Fibroblast of gingiva (primary cell): ENCODE measurements around the gene APBA1.
A peak's percentile ranks its signal among the peaks of the same experiment; 100 is the strongest.

Source experiments
- DNase-seq: peaks from one replicate; pipeline ENCODE4 v3.0.0-alpha.2; 2011; ENCODE audit warnings: low read depth

Gene APBA1

DNA sequence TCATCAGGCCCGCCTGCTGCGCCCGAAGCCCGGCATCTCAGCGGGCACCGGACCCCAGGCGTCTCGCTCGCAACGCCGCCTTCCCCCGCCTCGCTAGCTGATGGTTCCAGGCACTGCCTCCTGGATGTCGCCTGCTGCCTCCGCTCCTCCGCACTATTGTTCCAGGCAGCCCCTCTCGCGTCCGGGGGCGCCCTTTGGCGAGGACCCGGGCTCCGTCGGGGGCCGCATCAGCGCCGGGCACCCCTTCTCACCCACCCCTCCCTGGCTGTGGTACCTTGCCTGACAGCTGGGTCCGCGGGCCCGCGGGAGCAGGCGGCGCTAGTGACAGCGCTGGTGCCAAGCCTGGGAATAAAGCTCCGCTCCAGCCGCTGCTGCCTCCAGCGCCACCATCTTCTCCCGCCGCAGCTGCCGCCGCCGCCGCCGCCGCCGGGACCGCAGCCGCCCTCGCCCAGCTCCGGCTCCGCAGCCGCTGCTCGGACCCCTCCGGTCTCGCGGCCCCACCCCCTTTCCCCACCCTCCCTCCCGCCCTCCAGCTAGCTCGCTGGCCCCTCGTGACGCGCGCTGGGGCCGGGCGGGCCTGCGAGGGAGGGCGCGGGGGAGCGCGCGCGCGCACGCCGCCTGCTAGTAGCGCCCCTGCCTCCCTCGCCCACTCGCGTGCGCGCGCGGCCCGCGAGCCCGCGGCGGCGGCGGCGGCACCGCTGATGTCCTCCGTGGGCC is at the start of gene APBA1:
APBA1 (minus strand) TSS at position 493 of the 717 bp plus-strand sequence.
- DNase-seq: peak; percentile 70

DNA sequence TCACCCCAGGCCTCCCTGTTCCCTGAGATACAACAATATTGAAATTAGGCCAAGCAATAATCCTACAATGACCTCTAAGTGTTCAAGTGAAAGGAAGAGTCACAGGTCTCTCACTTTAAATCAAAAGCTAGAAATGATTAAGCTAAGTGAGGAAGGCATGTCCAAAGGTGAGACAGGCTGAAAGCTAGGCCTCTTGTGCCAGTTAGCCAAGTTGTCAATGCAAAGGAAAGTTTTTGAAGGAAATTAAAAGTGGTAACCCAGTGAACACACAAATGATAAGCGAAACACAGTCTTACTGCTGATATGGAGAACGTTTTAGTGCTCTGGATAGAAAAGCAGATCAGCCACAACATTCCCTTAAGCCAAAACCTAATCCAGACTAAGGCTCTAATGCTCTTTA is 47.8 kb upstream of the APBA1 start:
- no peak for DNase-seq

DNA sequence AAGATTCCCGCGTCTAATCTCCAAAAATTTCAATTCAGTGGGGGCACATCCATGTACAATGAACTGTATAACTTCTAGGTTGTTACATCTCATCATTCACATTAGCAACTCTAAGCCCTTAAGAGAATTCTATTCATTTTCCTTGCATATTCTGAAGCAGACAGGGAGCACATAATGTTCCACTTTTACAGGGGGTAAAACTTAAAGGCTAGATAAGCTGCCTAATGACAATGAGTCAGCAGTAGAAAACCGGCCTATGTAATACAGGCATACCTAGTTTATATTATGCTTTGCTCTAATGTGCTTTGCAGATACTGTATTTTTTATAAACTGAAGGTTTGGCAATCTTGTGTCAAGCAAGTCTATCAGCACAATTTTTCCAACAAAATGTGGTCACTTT is 47.2 kb upstream of the APBA1 start:
- DNase-seq: no peak

DNA sequence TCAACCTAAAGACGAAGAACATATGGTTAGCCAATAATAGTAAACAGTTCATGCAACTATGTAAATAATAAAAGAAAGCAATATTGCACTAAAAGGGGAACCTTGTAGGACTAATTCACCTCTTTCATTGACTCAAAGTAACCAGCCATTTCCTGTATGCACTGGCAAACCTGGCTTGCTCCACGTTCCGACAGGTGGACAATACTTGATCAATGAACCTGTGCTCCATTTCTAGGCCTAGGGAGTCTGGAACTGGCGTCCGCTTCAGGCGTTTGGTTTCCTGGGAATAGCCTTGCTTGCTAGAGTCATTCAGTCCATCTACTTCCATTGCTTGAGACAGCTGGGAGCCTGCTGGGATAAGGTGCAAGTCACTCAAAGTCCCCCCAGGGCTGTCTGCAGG is 46.0 kb upstream of the APBA1 start:
- no peak for DNase-seq

DNA sequence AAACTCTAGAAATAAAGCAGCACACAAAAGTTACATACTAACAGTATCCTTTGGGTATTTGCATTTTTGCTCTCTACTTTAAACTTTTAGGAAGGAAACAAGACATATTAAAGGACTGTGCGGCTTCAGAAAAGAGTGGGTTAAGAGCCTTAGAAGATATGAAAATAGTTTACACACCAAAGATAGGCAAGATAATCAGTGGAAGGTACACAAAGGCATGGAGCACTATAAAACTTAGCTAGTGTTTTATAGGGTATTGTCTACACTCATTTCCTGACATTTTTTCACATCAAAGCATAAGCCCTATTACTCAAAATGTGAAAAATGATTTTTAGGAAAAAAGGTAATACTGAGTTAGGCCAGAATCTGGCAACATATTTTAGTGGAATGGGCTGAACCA is 43.7 kb upstream of the APBA1 start:
- no peak for DNase-seq

DNA sequence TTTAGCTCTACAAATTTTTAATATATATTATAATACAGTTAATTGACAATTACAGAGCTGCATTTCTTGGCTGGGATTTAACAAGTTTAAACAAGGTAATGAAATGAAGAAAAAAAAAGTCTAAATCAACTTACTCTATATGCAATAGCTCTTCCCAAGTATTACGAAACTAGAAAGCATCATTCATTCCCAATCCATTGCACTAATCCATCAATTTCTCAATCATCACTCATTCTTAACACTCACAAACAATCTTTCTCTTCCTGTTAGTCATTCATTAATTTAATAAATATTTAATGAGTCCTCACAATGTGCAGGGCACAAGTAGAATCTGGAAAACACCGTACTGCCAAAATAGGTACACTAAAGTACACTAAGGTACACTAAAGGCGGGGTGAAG is 42.9 kb upstream of the APBA1 start:
- no peak for DNase-seq

DNA sequence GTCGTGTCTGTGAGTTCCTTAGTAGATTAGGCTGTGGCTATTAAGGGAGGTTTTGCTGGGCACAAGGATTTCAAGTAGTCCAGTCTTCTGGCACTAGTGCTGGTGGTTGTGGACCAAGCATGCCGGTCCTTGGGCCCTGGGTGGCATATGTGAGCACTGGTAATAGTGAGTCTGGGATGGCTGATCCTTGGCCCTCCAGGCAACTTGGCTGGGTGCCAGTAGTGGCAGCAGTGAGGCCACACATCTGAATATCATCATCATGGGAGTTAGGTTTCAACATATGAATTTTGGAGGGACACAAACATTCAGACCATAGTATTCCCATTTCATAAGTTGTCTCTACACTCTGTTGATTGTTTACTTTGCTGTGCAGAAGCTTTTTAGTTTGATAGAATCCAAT is 25.3 kb upstream of the APBA1 start:
- no peak for DNase-seq

DNA sequence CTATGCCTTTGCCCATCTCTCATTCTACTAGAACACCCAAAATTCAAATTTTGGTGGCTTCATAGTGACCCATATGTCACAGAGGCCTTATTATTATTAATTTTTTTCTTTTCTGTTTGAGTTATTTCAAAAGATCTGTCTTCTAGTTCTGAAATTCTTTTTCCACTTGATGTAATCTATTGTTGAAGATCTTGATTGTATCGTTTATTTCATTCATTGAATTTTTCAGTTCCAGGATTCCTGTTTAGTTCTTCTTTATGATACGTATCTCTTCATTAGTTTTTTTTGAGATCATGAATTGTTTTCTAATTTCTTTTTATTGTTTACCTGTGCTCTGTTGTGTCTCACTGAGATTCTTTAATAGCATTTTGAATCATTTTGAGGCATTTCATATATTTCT is 24.6 kb upstream of the APBA1 start:
- no peak for DNase-seq

DNA sequence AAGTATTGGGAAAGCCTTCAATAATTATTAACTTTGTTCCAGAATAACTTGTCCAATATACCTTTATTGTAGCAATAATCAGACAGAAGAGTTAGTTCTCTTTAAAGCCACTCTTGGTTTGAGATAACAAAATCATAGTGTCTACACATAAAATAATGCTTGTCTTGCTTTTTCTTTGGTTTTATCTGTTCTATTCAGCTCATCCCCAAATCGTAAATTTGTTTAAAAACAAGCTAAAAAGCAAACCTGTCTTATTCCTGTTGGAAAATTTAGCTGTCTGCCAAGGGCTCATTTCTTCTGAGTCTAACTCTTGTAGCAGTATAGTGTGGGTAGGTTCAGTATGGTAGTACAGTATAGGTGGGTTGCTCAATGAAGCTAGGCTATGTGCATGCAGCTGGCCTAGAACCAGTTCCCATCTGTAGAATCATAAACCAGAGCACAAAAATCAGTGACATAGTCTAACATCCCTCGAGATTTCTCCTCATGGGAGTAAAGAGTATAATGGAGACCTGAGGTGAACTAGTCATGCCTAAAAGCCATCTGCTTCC is 17.9 kb upstream of the APBA1 start:
- no peak for DNase-seq

DNA sequence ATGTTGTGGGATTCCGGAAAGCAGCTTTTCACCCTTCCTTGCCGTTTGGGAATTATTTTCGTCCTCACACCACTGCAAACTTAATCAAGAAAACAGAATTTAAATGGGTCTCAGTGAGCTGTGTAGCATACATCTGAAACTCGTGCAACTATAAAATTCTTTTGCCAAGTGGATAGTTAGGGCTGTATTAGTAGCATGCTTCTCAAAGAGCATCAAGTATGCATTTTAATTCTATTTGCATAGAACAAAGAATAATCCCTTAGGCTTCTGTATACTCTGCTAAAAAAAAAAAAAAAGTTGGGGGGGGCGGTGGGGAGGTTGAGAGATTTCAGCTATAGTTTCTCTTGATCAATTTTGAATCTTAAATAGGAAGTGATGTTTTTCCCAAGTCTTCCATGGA is 11.8 kb upstream of the APBA1 start:
- no peak for DNase-seq

DNA sequence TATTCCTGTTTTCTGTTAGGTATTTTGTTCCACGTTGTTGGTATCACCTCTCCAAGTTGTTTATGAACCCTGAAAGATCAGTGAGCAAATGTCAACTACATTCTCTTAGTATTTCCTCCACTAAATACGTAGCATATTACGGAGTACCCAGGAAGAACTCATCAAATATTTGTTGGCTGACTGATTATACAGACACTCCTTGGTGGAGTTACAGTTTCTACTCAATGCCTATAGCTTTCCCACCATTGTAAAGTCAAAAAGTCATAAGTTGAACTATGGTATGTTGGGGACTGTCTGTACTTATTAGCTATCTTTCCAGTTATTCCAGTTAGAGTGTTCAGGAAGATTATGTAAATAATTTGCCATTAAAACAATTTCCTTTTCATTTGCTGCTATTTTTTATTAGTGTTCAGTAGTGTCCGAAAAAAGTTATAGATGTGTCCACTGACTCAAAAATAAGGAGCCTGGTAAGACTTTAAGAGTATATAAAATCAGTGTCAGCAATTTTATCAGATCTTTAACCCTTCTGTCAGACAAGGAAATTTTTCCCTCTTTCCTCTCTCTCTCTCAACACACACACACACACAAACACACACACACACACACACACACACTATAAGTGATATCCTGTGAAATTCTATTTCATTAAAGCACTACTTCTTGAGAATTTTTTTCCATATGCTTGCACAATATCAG is 6.8 kb upstream of the APBA1 start:
- no peak for DNase-seq

DNA sequence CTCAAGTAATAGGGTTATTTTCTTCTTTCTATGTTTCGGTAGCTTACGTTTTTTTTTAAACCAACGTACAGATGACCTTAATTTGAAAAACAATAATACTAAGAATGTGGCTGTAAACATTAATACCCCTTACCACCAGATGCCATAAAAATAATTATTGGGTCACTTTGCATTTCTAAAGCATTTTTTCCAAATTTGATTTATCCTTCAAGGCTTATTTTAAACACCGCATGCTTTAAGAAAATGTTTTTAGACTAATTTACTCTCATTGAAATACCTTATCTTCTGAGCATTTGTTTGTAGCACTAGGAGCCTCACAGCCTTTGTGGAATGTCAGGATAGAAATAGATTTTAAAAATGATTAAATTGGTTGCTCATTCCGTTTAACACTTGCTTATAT is 5.8 kb upstream of the APBA1 start:
- DNase-seq: no peak

DNA sequence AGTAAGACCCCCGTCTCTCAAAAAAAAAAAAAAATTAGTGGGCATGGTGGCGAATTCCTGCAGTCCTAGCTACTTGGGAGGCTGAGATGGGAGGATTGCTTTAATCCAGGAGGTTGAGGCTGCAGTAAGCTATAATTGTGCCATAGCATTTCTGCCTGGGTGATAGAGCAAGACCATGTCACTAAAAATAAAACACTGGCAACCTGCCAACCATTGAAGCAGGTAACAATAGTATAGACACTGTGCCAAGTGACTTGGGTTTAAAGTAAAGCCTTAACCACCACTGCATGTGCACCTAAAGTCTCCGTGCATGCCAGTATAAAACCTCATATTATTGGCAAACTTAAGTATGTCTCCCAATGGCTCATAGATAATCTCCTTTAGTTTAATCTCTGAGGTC is 3.4 kb upstream of the APBA1 start:
- DNase-seq: no peak

DNA sequence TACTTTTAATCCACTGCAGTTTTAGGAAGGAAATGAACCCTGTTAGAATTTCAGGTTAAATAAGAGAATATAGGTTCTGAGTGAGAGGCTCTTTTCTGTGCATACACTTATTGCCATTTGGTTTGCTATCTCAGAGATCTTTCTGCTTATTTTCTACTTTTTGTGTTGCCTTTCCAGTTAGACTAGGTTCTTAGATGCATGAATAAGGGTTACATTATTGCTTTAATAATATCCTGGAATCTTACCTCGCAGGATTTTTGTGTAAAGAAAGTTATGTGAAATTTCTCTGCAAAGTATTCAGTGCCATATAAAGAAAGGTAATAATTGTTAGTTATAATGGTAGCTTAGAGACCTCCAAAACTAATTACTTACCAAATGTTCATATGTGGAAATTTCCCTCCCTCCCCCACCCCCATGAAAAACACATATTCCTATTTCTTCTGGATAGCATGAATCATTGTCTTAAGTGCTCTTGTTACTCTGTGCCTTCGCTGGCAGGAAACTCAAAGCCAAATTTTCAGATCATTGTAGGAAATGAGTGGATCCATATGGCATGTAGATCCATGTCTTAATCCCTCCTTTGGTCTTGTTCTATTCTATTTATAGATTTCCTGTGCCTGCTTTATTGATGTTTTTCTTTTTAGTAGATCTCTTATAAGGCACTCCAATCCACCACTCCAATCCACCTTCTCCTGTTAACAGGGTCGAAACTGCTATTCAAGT is 2.7 kb upstream of the APBA1 start:
- DNase-seq: peak; percentile 92

DNA sequence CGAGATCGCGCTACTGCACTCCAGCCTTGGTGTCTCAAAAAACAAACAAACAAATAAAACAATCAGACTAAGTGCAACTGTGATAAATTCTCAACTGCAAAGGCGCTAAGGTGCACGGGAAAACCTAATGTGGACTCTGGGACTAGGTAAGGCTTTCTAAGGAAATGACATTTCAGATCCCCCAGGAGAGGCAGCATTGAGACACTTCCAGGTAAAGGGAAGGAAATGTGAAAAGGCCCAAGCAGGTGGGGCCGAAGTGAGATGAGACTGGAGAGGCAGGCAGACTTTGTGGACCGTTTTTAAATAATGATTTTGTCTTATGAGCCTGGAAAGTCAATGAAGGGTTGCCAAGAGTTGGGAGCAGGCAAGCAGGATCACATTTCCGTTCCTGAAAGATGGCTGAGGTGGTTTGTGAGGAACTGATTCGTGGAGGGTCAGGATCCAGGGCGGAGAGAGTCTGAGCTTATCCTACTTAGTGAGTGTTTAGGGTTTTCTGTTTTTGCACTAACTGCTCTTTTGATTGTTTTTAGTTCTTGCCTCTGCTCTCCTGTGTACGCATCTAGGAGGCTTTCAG is 2.0 kb upstream of the APBA1 start:
- DNase-seq: no peak

DNA sequence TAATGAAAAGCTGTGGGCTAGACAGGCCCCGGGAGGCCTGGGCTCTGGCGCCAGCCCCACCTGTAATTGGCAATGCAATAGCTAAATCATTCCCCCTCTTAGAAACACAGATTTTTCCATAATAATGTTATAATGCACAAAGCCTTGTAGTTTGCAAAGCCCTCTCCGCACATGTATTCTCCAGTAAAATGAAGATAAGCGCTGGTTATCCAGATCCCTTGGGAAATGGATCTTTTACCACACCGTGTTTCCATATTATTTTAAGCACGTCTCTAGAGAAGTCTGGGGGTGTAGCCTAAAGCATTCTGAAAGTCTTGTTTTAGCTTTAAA is 1.1 kb upstream of the APBA1 start:
- DNase-seq: no peak

DNA sequence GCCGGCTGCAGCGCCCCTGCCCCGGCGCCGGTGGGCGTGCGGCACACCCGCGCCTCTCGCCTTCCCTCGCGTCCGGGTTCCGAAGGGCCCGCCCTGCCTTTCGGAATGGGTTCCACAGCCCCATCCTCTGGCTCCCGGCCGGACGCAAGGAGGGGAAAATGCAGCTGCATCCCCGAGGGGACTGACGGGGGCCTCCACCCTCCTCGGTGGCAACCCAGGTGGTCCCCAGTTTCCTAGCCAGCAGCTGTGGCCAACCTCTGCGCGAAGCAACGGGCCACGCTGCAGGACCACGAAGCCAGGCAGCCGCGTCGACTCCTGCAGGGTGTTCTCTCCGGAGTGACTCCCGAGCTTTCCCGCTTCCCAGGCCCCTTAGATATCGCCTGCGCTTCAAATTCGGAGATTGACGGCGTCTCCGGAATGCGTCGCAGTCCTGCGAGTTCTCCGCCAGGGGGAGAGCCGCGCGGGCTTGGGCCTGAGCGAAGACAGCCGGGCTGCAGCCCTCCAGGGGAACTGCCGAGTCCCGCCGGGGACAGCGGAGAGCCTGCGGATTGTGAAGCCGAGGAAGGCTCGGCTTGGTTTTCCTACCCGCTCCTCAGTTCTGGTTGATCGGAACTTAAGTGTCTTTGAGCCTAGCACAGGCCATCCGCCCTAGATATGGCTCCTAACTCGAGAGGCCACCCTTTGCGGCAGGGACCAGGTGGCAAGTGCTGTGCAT is 582 bp upstream of the APBA1 start:
- DNase-seq: peak; percentile 84

DNA sequence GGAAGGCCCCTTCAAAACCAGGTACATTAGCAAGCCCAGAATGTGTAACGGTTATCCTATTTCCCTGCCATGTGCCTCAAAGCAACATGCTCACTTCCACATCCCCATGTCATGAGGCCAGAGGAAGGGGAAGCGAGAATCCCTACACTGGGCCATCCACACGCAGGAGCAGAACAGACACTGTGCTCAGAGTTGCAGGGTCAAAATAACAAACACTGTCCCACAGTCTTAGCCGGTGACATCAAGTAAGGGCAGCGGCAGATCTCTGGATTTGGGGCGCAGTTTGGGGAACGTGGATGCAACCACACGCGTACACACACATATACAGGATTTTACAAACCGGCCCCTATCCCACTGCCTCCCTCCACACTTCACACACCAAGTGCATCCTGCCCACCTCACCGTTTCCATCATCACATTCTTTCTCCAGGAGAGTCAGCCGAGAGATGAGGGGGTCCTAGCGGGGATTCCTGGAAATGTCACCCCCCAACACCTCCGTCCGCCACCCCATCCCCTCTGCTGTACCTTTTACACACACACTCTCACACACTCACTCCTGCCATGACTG is 776 bp downstream of the APBA1 start:
- DNase-seq: no peak

DNA sequence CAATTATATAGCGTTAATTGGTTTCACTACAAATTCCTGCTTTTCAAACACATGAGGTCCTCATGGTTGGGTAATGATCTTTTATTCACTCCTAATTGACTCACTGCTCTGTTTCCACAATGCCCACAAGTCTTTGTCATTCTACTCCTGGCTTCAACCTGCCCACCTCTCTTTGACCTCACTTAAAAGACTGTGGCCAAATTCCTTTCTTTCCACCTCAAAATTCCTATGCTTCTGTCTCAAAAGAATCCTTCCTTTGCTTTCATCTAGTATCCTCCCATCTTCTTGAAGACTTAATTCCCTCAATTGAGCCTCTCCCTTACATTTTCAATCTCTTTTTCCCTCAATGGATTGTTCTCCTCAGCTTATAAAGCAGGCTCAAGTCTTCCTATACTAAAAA is 4.9 kb downstream of the APBA1 start:
- DNase-seq: no peak

DNA sequence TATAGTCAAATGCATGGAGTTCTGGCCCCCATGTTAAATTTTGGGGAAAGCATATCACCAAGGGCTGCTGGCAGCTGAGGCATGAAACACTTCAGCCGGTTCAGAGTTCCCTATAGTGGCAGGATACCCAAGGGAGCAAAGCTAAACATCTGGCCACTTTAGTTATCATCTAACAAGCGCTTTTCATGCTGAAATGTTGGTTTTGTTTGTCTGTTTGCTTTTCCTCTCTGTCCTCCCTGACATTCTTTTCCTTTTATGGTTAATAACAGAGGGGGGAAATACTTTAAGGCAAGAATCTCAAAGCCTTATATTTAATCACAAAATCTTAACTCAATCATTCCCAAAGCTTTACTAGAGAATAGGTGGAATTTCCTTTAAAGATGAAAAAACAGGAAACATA is 11.9 kb downstream of the APBA1 start:
- DNase-seq: no peak

DNA sequence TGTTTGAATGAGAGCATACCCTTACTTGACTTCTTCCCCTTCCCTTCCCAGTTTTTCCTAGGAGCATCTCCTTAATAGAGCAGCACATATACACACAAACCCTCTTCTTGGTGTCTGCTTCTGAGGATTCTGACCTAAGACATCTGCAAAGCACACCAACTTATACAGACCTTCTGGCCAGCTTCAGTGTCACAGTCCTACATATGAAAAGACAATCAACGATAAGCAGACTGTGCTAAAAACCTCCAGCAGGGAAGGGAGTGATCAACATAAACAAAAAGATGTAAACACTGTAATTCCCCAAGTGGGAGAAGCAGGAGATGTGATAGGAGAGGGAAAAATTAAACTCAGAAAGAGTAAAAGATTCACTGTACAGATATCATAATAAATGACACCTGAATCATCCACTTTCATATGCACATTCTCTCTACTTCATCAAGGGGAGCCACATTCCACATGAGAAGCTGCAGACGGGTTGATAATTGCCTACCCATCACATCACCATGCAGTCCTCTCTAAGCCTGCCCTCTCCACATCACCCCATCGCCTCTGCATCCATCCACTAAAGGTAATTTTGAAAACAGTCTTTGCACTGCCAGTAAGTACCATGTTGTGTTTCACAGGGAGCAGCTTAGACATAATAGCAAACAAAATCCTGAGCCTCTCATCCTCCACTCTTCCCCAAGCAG is 13.0 kb downstream of the APBA1 start:
- no peak for DNase-seq
